Liver (tissue), 9 donors: ENCODE data around the gene DOCK8. TPM values are rescaled to one million over a fixed set of nuclear protein-coding genes. Genes with fewer than 3 reads are reported as not detected.

Source experiments
- DNase-seq: peaks from one replicate; pipeline ENCODE4 v3.0.0-alpha.2; 2017; ENCODE audit warnings: low spot score
- H3K27ac ChIP-seq, 2 donors: one replicate each; pipeline ENCODE4 v1.7.0; 2013; ENCODE audit warnings: inconsistent platforms in 2 of 2, low read length in 2 of 2, control low read depth in 1 of 2, low read depth in 1 of 2, mild to moderate bottlenecking in 1 of 2
- H3K27me3 ChIP-seq, 4 donors: one replicate each; pipeline versions ENCODE4 v1.6.1 to v1.7.0; 2013; ENCODE audit warnings: low read length in 3 of 4, inconsistent platforms in 1 of 4, mild to moderate bottlenecking in 1 of 4, moderate library complexity in 1 of 4; ENCODE audit not compliant: control insufficient read depth in 4 of 4, insufficient read depth in 4 of 4
- H3K36me3 ChIP-seq, 4 donors: one replicate each; pipeline versions ENCODE4 v1.6.1 to v1.7.0; 2013; ENCODE audit warnings: low read length in 3 of 4, mild to moderate bottlenecking in 3 of 4, low read depth in 1 of 4, moderate library complexity in 1 of 4; ENCODE audit not compliant: control insufficient read depth in 4 of 4, insufficient read depth in 3 of 4
- H3K4me1 ChIP-seq, 4 donors: one replicate each; pipeline versions ENCODE4 v1.6.1 to v1.7.0; 2013; ENCODE audit warnings: low read length in 3 of 4, mild to moderate bottlenecking in 3 of 4, moderate library complexity in 1 of 4; ENCODE audit not compliant: control insufficient read depth in 4 of 4, insufficient read depth in 4 of 4
- H3K4me3 ChIP-seq, 3 donors: one replicate each; pipeline versions ENCODE4 v1.6.1 to v1.7.0; 2013; ENCODE audit warnings: low read length in 3 of 3, control low read depth in 1 of 3, low read depth in 1 of 3, mild to moderate bottlenecking in 1 of 3
- H3K9ac ChIP-seq, 2 donors: one replicate each; pipeline ENCODE4 v1.7.0; 2013; ENCODE audit warnings: low read length in 2 of 2, mild to moderate bottlenecking in 2 of 2, moderate library complexity in 2 of 2, control low read depth in 1 of 2, low read depth in 1 of 2
- H3K9me3 ChIP-seq, 4 donors: one replicate each; pipeline versions ENCODE4 v1.6.1 to v1.7.0; 2013; ENCODE audit warnings: low read length in 3 of 4; ENCODE audit not compliant: control insufficient read depth in 4 of 4
- EGR1 ChIP-seq, 2 donors: IDR thresholded peaks; 2 replicates each; pipeline ENCODE4 v1.6.1; 2016 to 2018; ENCODE audit warnings: antibody characterized with exemption in 2 of 2, low read depth in 2 of 2
- FOXA1 ChIP-seq: IDR thresholded peaks from 2 replicates; pipeline ENCODE4 v1.6.1; 2016; ENCODE audit warnings: antibody characterized with exemption
- FOXA2 ChIP-seq: IDR thresholded peaks from 2 replicates; pipeline ENCODE4 v1.6.1; 2016; ENCODE audit warnings: antibody characterized with exemption
- GABPA ChIP-seq, 2 donors: IDR thresholded peaks in 1 of 2; conservative IDR thresholded peaks in 1 of 2; 2 replicates each; pipeline ENCODE4 v1.6.1; 2016; ENCODE audit warnings: antibody characterized with exemption in 2 of 2, mild to moderate bottlenecking in 1 of 2, moderate library complexity in 1 of 2
- HNF4A ChIP-seq, 2 donors: conservative IDR thresholded peaks; 2 replicates each; pipeline ENCODE4 v1.6.1; 2016; ENCODE audit warnings: antibody characterized with exemption in 2 of 2, mild to moderate bottlenecking in 2 of 2
- HNF4G ChIP-seq: IDR thresholded peaks from 2 replicates; pipeline ENCODE4 v1.6.1; 2016; ENCODE audit warnings: antibody characterized with exemption
- JUND ChIP-seq, 2 donors: IDR thresholded peaks; 2 replicates each; pipeline ENCODE4 v1.6.1; 2016; ENCODE audit warnings: antibody characterized with exemption in 2 of 2
- NR2F2 ChIP-seq: IDR thresholded peaks from 2 replicates; pipeline ENCODE4 v1.6.1; 2016; ENCODE audit warnings: antibody characterized with exemption
- RAD21 ChIP-seq, 2 donors: IDR thresholded peaks; 2 replicates each; pipeline ENCODE4 v1.6.1; 2016; ENCODE audit warnings: antibody characterized with exemption in 2 of 2, mild to moderate bottlenecking in 2 of 2
- RXRA ChIP-seq, 2 donors: IDR thresholded peaks; 2 replicates each; pipeline ENCODE4 v1.6.1; 2017 to 2018; ENCODE audit warnings: antibody characterized with exemption in 2 of 2, mild to moderate bottlenecking in 1 of 2
- SP1 ChIP-seq: IDR thresholded peaks from 2 replicates; pipeline ENCODE4 v1.6.1; 2018; ENCODE audit warnings: antibody characterized with exemption, mild to moderate bottlenecking
- TAF1 ChIP-seq: conservative IDR thresholded peaks from 2 replicates; pipeline ENCODE4 v1.6.1; 2016; ENCODE audit warnings: antibody characterized with exemption, mild to moderate bottlenecking
- YY1 ChIP-seq: IDR thresholded peaks from 2 replicates; pipeline ENCODE4 v1.6.1; 2016; ENCODE audit warnings: antibody characterized with exemption, mild to moderate bottlenecking
- WGBS: extraction: QIAGEN DNeasy Blood & Tissue Kit; methylation state at CpG from one replicate; pipeline ENCODE4 v1.1.7; 2013; 5-methylcytosine and 5-hydroxymethylcytosine counted together
- polyA plus RNA-seq, 2 donors: library from polyadenylated mRNA; stranded (reverse) in 1 of 2; unstranded in 1 of 2; fragments of 200-250 nt in 1 of 2; fragments of >200 nt in 1 of 2; fragmentation: Nextera tagmentation in 1 of 2; extraction: Ambion mirVana in 1 of 2; gene quantifications; one replicate each; pipeline versions ENCODE4 v1.2.1 to v1.2.3, GENCODE V29; 2013 to 2015
- total RNA-seq, 2 donors: library from RNA; depleted of rRNA; stranded (reverse); fragments of >200 nt; gene quantifications; one replicate each; pipeline ENCODE4 v1.2.3, GENCODE V29; 2014
- TF ChIP-seq, protein P1 (sequence below): IDR thresholded peaks from 2 replicates; pipeline ENCODE4 v1.6.1; 2016; ENCODE audit warnings: antibody characterized with exemption
- TF ChIP-seq, protein P2 (sequence below): IDR thresholded peaks from 2 replicates; pipeline ENCODE4 v1.6.1; 2016; ENCODE audit warnings: antibody characterized with exemption
- TF ChIP-seq, protein P3 (sequence below): IDR thresholded peaks from 2 replicates; pipeline ENCODE4 v1.6.1; 2016; ENCODE audit warnings: antibody characterized with exemption, mild to moderate bottlenecking
- TF ChIP-seq, protein P4 (sequence below): IDR thresholded peaks from 2 replicates; pipeline ENCODE4 v1.6.1; 2016; ENCODE audit warnings: antibody characterized with exemption
- TF ChIP-seq, protein P5 (sequence below): fragments of 150-350 bp; IDR thresholded peaks from 2 replicates; pipeline ENCODE4 v1.5.1; 2017; ENCODE audit warnings: improper control_type of control experiment, low read depth, low read length; ENCODE audit not compliant: missing input control
- donor health status: healthy.
- donor health status: healthy.
- donor health status: healthy.
- donor health status: healthy.
- donor health status: healthy.

DOCK8 gene
- total and polyA plus RNA-seq, 4 donors = 3.8 to 22.6 (median 7.4) TPM

DNA sequence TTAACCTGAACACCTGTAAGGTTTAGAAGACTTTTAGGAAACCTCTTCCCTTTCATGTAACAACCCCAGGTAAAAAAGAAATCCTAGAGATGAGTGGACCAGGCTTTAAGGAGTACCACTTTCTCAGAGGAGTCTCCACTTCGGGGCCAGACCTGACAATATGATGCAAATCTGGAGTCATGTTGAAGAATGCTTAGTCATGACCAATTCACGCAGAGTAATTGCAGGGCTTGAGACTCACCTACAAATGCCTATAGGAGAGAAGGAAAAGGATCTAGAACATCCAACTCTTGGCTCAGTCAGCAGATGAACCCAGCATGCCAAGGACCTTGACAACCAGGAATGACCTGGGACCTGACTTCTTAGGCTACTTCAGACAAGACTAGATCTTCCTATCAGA is 235.4 kb downstream of the DOCK8 start (continued):
- TF ChIP-seq SP1 = no peak
- TF ChIP-seq FOXA2 = no peak
- TF ChIP-seq, protein P1, sequence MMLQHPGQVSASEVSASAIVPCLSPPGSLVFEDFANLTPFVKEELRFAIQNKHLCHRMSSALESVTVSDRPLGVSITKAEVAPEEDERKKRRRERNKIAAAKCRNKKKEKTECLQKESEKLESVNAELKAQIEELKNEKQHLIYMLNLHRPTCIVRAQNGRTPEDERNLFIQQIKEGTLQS = no peak
- TF ChIP-seq JUND (IDR thresholded peaks at IDR 0.05) = no peak

DNA sequence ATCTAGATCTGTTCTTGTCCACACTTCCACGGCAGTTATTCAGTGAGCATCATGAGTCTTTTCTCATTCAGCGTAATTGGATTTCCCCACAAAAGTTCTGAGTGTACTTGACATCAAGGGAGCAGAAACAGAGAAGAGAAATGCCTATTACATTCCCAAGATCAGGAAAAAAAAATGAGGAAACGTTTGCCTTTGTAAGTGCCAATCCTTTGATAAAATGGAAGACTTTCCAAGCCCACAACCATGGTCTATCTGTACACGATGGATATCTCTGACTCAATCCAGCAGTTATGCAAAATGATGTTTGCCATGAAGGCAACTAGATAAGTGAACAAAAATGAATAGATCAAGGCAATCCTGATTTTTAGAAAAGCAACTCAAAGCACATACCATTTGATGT is 235.9 kb downstream of the DOCK8 start:
- peaks cover 0 to 6% (median 0%) of the 10 kb centered on the region in 4 donors for H3K27me3 ChIP-seq
- H3K36me3 ChIP-seq = peaks cover 0 to 6% (median 0%) of the 10 kb centered on the region in 4 donors
- no peak for DNase-seq
- H3K4me3 ChIP-seq = no peak overlapping the region
- H3K9me3 ChIP-seq = no peaks in the 10 kb centered on the region
- H3K4me1 ChIP-seq = no peaks in the 10 kb centered on the region
- TF ChIP-seq JUND (IDR thresholded peaks at IDR 0.05) (no peak), NR2F2 (no peak), TAF1 (no peak), SP1 (no peak), GABPA (IDR thresholded peaks at IDR 0.05 in 1 of 2, conservative IDR thresholded peaks at IDR 0.05 in 1 of 2) (no peak), FOXA1 (no peak), RXRA (IDR thresholded peaks at IDR 0.05) (no peak), HNF4G (no peak), EGR1 (IDR thresholded peaks at IDR 0.05; ENCODE audit: low read depth in 2 of 2) (no peak), YY1 (no peak), HNF4A (conservative IDR thresholded peaks at IDR 0.05) (no peak), FOXA2 (no peak), RAD21 (IDR thresholded peaks at IDR 0.05) (no peak)
- TF ChIP-seq, protein P2, sequence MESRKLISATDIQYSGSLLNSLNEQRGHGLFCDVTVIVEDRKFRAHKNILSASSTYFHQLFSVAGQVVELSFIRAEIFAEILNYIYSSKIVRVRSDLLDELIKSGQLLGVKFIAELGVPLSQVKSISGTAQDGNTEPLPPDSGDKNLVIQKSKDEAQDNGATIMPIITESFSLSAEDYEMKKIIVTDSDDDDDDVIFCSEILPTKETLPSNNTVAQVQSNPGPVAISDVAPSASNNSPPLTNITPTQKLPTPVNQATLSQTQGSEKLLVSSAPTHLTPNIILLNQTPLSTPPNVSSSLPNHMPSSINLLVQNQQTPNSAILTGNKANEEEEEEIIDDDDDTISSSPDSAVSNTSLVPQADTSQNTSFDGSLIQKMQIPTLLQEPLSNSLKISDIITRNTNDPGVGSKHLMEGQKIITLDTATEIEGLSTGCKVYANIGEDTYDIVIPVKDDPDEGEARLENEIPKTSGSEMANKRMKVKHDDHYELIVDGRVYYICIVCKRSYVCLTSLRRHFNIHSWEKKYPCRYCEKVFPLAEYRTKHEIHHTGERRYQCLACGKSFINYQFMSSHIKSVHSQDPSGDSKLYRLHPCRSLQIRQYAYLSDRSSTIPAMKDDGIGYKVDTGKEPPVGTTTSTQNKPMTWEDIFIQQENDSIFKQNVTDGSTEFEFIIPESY = no peak
- TF ChIP-seq, protein P3, sequence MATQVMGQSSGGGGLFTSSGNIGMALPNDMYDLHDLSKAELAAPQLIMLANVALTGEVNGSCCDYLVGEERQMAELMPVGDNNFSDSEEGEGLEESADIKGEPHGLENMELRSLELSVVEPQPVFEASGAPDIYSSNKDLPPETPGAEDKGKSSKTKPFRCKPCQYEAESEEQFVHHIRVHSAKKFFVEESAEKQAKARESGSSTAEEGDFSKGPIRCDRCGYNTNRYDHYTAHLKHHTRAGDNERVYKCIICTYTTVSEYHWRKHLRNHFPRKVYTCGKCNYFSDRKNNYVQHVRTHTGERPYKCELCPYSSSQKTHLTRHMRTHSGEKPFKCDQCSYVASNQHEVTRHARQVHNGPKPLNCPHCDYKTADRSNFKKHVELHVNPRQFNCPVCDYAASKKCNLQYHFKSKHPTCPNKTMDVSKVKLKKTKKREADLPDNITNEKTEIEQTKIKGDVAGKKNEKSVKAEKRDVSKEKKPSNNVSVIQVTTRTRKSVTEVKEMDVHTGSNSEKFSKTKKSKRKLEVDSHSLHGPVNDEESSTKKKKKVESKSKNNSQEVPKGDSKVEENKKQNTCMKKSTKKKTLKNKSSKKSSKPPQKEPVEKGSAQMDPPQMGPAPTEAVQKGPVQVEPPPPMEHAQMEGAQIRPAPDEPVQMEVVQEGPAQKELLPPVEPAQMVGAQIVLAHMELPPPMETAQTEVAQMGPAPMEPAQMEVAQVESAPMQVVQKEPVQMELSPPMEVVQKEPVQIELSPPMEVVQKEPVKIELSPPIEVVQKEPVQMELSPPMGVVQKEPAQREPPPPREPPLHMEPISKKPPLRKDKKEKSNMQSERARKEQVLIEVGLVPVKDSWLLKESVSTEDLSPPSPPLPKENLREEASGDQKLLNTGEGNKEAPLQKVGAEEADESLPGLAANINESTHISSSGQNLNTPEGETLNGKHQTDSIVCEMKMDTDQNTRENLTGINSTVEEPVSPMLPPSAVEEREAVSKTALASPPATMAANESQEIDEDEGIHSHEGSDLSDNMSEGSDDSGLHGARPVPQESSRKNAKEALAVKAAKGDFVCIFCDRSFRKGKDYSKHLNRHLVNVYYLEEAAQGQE = no peak
- TF ChIP-seq, protein P4, sequence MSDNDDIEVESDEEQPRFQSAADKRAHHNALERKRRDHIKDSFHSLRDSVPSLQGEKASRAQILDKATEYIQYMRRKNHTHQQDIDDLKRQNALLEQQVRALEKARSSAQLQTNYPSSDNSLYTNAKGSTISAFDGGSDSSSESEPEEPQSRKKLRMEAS = no peak
- TF ChIP-seq, protein P1 = no peak
- TF ChIP-seq, protein P5, sequence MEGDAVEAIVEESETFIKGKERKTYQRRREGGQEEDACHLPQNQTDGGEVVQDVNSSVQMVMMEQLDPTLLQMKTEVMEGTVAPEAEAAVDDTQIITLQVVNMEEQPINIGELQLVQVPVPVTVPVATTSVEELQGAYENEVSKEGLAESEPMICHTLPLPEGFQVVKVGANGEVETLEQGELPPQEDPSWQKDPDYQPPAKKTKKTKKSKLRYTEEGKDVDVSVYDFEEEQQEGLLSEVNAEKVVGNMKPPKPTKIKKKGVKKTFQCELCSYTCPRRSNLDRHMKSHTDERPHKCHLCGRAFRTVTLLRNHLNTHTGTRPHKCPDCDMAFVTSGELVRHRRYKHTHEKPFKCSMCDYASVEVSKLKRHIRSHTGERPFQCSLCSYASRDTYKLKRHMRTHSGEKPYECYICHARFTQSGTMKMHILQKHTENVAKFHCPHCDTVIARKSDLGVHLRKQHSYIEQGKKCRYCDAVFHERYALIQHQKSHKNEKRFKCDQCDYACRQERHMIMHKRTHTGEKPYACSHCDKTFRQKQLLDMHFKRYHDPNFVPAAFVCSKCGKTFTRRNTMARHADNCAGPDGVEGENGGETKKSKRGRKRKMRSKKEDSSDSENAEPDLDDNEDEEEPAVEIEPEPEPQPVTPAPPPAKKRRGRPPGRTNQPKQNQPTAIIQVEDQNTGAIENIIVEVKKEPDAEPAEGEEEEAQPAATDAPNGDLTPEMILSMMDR = no peak
- no peak overlapping the region for H3K9ac ChIP-seq
- 88% methylated on average over 4 of the region's 4 CpGs for WGBS
- no peak overlapping the region for H3K27ac ChIP-seq
